H1 (cell line): ENCODE results near the gene ARHGEF38. TPM values are rescaled to one million over a fixed set of nuclear protein-coding genes. Genes with fewer than 3 reads are reported as not detected.

ENCODE experiments used
- CTCF ChIA-PET: fragments of 300-600 bp; sonication (Branson Sonifier 250); formaldehyde crosslinking; loops from one replicate; lab custom pipeline; 2021; ENCODE audit not compliant: partially characterized antibody; lab: Charles Lee
- POLR2A ChIA-PET: fragments of 300-600 bp; sonication (Branson Sonifier 250); formaldehyde crosslinking; loops from one replicate; lab custom pipeline; 2021; ENCODE audit warnings: inconsistent platforms; ENCODE audit not compliant: partially characterized antibody; lab: Charles Lee
- DNase-seq, 2 experiments: peaks; one replicate each; pipeline versions ENCODE4 v3.0.0 to v3.0.0-alpha.2; 2010 to 2022; ENCODE audit warnings: low spot score in 2 of 2, low read depth in 1 of 2, mixed read lengths in 1 of 2
- FAIRE-seq: peaks from 2 replicates; lab custom pipeline; 2011; peaks lifted over from hg19 to GRCh38; lab: Jason Lieb, UNC
- H2AFZ ChIP-seq: 2 replicates; pipeline ENCODE4 v1.8.1; 2012; ENCODE audit warnings: low read length, inconsistent platforms
- H2AK5ac ChIP-seq: 2 replicates; pipeline ENCODE4 v1.6.1; 2013; ENCODE audit warnings: low read depth, low read length
- H2BK120ac ChIP-seq: replicated peaks from 2 replicates; pipeline ENCODE3; 2013; ENCODE audit warnings: low read depth, low read length, inconsistent platforms
- H2BK12ac ChIP-seq: 2 replicates; pipeline ENCODE4 v1.6.1; 2013; ENCODE audit warnings: low read depth, low read length
- H2BK15ac ChIP-seq: 2 replicates; pipeline ENCODE4 v1.6.1; 2013; ENCODE audit warnings: low read length
- H2BK20ac ChIP-seq: 2 replicates; pipeline ENCODE4 v1.6.1; 2013; ENCODE audit warnings: low read length
- H2BK5ac ChIP-seq: 2 replicates; pipeline ENCODE4 v1.6.1; 2013; ENCODE audit warnings: low read depth, low read length
- H3K14ac ChIP-seq: 2 replicates; pipeline ENCODE4 v1.6.1; 2013; ENCODE audit warnings: inconsistent platforms; ENCODE audit not compliant: insufficient read length
- H3K18ac ChIP-seq: 2 replicates; pipeline ENCODE4 v1.6.1; 2013; ENCODE audit warnings: low read length; ENCODE audit errors: extremely low read depth
- H3K23ac ChIP-seq: 2 replicates; pipeline ENCODE4 v1.6.1; 2013; ENCODE audit warnings: inconsistent platforms; ENCODE audit not compliant: insufficient read length
- H3K23me2 ChIP-seq: 2 replicates; pipeline ENCODE4 v1.6.1; 2013; ENCODE audit warnings: low read depth, low read length
- H3K27ac ChIP-seq: 2 replicates; pipeline ENCODE4 v1.6.1; 2011; ENCODE audit warnings: low read depth, low read length, inconsistent platforms
- H3K27me3 ChIP-seq, 4 experiments: replicated peaks in 1 of 4; 1 replicate in 1 of 4; 2 replicates in 3 of 4; pipeline versions ENCODE4 v1.6.1 to v1.8.1; 2011 to 2013; ENCODE audit warnings: low read length in 3 of 4, mild to moderate bottlenecking in 3 of 4, inconsistent platforms in 2 of 4, mixed read lengths in 2 of 4, moderate library complexity in 1 of 4; ENCODE audit not compliant: control insufficient read depth in 3 of 4, insufficient read depth in 3 of 4; ENCODE audit errors: extremely low read depth in 1 of 4
- H3K36me3 ChIP-seq, 4 experiments: 2 replicates each; pipeline versions ENCODE4 v1.6.1 to v1.8.1; 2011 to 2013; ENCODE audit warnings: mild to moderate bottlenecking in 4 of 4, low read length in 3 of 4, moderate library complexity in 2 of 4, control low read depth in 1 of 4, inconsistent platforms in 1 of 4; ENCODE audit not compliant: insufficient read depth in 4 of 4, control insufficient read depth in 2 of 4
- H3K4ac ChIP-seq: replicated peaks from 2 replicates; pipeline ENCODE3; 2013; ENCODE audit warnings: low read length, low read depth, mixed read lengths, inconsistent platforms; ENCODE audit not compliant: insufficient read length
- H3K4me1 ChIP-seq, 4 experiments: replicated peaks in 1 of 4; 1 replicate in 1 of 4; 2 replicates in 3 of 4; pipeline versions ENCODE4 v1.6.1 to v1.8.1; 2011 to 2013; ENCODE audit warnings: low read length in 3 of 4, inconsistent platforms in 2 of 4, mixed read lengths in 1 of 4; ENCODE audit not compliant: insufficient read depth in 4 of 4, control insufficient read depth in 3 of 4
- H3K4me2 ChIP-seq, 2 experiments: 2 replicates each; pipeline versions ENCODE4 v1.6.1 to v1.8.1; 2011 to 2013; ENCODE audit warnings: low read depth in 2 of 2, low read length in 2 of 2, control low read depth in 1 of 2, inconsistent platforms in 1 of 2, mild to moderate bottlenecking in 1 of 2; ENCODE audit not compliant: insufficient read depth in 1 of 2
- H3K4me3 ChIP-seq, 4 experiments: fragments of 200-600, 300-600 bp in 1 of 4; sonication (generic), shearing (Covaris generic), sonication (Bioruptor Twin) in 1 of 4; 2 replicates each; pipeline versions ENCODE4 v1.5.1 to v1.8.1; 2011 to 2016; ENCODE audit warnings: low read length in 4 of 4, low read depth in 3 of 4, control low read depth in 2 of 4, inconsistent platforms in 2 of 4, mild to moderate bottlenecking in 2 of 4, mixed read lengths in 1 of 4, moderate library complexity in 1 of 4; ENCODE audit not compliant: insufficient read depth in 2 of 4; ENCODE audit errors: extremely low read depth in 1 of 4
- H3K56ac ChIP-seq: replicated peaks from 2 replicates; pipeline ENCODE3; 2013; ENCODE audit warnings: low read depth, mild to moderate bottlenecking, mixed read lengths, low read length, inconsistent platforms; ENCODE audit not compliant: insufficient read length
- H3K79me1 ChIP-seq: 2 replicates; pipeline ENCODE4 v1.6.1; 2013; ENCODE audit warnings: low read depth, low read length, control low read depth
- H3K79me2 ChIP-seq, 2 experiments: 2 replicates each; pipeline versions ENCODE4 v1.6.1 to v1.8.1; 2012 to 2013; ENCODE audit warnings: low read length in 2 of 2, mild to moderate bottlenecking in 2 of 2, inconsistent platforms in 1 of 2; ENCODE audit not compliant: insufficient read depth in 2 of 2, control insufficient read depth in 1 of 2
- H3K9ac ChIP-seq, 4 experiments: replicated peaks in 1 of 4; 1 replicate in 1 of 4; 2 replicates in 3 of 4; pipeline versions ENCODE4 v1.6.1 to v1.8.1; 2011 to 2013; ENCODE audit warnings: low read depth in 3 of 4, low read length in 3 of 4, control low read depth in 2 of 4, mild to moderate bottlenecking in 2 of 4, moderate library complexity in 2 of 4, inconsistent platforms in 1 of 4; ENCODE audit errors: extremely low read depth in 1 of 4
- H3K9me3 ChIP-seq, 2 experiments: 2 replicates each; pipeline versions ENCODE4 v1.6.1 to v1.8.1; 2012 to 2013; ENCODE audit warnings: mild to moderate bottlenecking in 2 of 2, moderate library complexity in 2 of 2, control low read depth in 1 of 2, inconsistent platforms in 1 of 2, low read depth in 1 of 2, low read length in 1 of 2, mixed read lengths in 1 of 2; ENCODE audit not compliant: insufficient read depth in 2 of 2
- H4K20me1 ChIP-seq, 2 experiments: replicated peaks in 1 of 2; 2 replicates each; pipeline versions ENCODE3 to v1.8.1; 2011 to 2013; ENCODE audit warnings: inconsistent platforms in 2 of 2, low read length in 2 of 2, mild to moderate bottlenecking in 1 of 2; ENCODE audit not compliant: insufficient read depth in 2 of 2, control insufficient read depth in 1 of 2
- H4K5ac ChIP-seq: 2 replicates; pipeline ENCODE4 v1.6.1; 2013; ENCODE audit warnings: low read length, low read depth, mixed read lengths, inconsistent platforms; ENCODE audit not compliant: insufficient read length
- H4K8ac ChIP-seq: 2 replicates; pipeline ENCODE4 v1.8.0; 2013; ENCODE audit warnings: mild to moderate bottlenecking, moderate library complexity, low read length, inconsistent platforms; ENCODE audit not compliant: insufficient read depth; ENCODE audit errors: extremely low read depth
- H4K91ac ChIP-seq: replicated peaks from 2 replicates; pipeline ENCODE3; 2013; ENCODE audit warnings: low read length, mixed read lengths, inconsistent platforms; ENCODE audit not compliant: insufficient read length
- POLR2A ChIP-seq, 2 experiments: IDR thresholded peaks; 1 replicate in 1 of 2; 2 replicates in 1 of 2; pipeline ENCODE4 v1.6.1; 2011; ENCODE audit warnings: low read depth in 2 of 2, low read length in 2 of 2, mild to moderate bottlenecking in 2 of 2; ENCODE audit errors: control extremely low read depth in 1 of 2
- WGBS, 2 experiments: shearing (Covaris generic) in 1 of 2; methylation state at CpG; one replicate each; pipeline versions ENCODE4 v1.1.6 to v1.1.7; 2013 to 2015; ENCODE audit warnings: low lambda C conversion rate in 2 of 2, mixed read lengths in 2 of 2, inconsistent platforms in 1 of 2, low coverage in 1 of 2, missing lambda C conversion rate in 1 of 2; ENCODE audit not compliant: insufficient replicate concordance in 2 of 2, insufficient coverage in 1 of 2, insufficient read length in 1 of 2; ENCODE audit errors: extremely low coverage in 1 of 2, missing lambda C conversion rate in 1 of 2; 5-methylcytosine and 5-hydroxymethylcytosine counted together
- polyA plus RNA-seq, 7 experiments: library from polyadenylated mRNA; depleted of rRNA in 3 of 7; stranded (reverse) in 5 of 7; unstranded in 2 of 7; fragments of >200 nt in 5 of 7; fragments of 200-250 nt in 2 of 7; gene quantifications; 1 replicate in 5 of 7; 2 replicates in 1 of 7; 4 replicates in 1 of 7; pipeline versions ENCODE4 v1.2.1 to v1.2.3, GENCODE V29; 2011 to 2013; ENCODE audit warnings: missing spikeins in 2 of 7, mixed read lengths in 2 of 7
- total RNA-seq: library from RNA; stranded (reverse); fragmentation: NEBNext Ultra II Directional; extraction: Animal tissue kit (Norgen Biotek cat#: 25700); gene quantifications from 2 replicates; pipeline ENCODE4 v1.2.1, GENCODE V29; 2021

Gene ARHGEF38
- total and polyA plus RNA-seq, 2 of the 8 experiments (the other 6 are each of a cell fraction or from before 2014, with no cell fraction given): not detected

DNA sequence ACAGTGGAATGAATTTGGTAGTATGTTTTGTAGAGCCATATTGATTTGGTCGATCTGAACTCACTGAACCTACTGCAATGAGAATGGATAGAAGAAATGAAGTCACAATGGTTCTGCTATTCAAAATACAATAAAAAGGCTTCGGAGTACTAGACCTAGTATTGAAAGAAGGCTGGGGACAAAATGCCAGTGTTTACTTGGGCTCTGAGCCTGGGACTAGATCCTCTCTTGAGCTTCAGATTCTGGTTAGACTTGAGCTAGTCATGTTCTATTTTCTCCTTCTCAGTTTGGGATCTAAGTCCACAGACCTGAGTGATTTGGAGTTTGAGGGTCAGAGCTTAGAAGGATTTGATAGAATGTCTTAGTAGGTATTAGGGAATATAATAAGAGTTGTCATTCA, 146.2 kb downstream of the ARHGEF38 start:
- no peak overlapping the region for H3K4me3 ChIP-seq
- no peaks in the 10 kb centered on the region for H3K9me3 ChIP-seq
- H2AFZ ChIP-seq: no peak overlapping the region
- H3K56ac ChIP-seq: no peak overlapping the region
- no peak overlapping the region for H3K9ac ChIP-seq
- no peak overlapping the region for H4K5ac ChIP-seq
- no peaks in the 10 kb centered on the region for H3K27me3 ChIP-seq
- H3K14ac ChIP-seq: no peak overlapping the region
- H4K20me1 ChIP-seq: no peaks in the 10 kb centered on the region
- ChIA-PET CTCF (interaction anchor here (0.7 kb wide), 1 partner anchor 10 kb away, joined by 4 read pairs; no protein-coding TSS in a partner anchor), POLR2A (interaction anchor here (2.0 kb wide), 1 partner anchor 10 kb away, joined by 5 read pairs; the partner anchor contains the start of genes GSTCD and INTS12)
- H3K4me2 ChIP-seq: no peak overlapping the region
- no peak overlapping the region for H2BK120ac ChIP-seq
- no peak for DNase-seq
- H4K8ac ChIP-seq: no peak overlapping the region
- WGBS, 2 experiments: 90% methylated on average over 2 of the region's 2 CpGs; no CpG with 5 or more reads in 1 of the 2 experiments
- no peak for FAIRE-seq
- no peak overlapping the region for H3K27ac ChIP-seq
- no peaks in the 10 kb centered on the region for H3K4me1 ChIP-seq
- TF ChIP-seq POLR2A (IDR thresholded peaks at IDR 0.05; ENCODE audit: control extremely low read depth in 1 of 2, low read depth in 2 of 2, low read length in 2 of 2): no peak
- no peak overlapping the region for H2AK5ac ChIP-seq
- H3K79me1 ChIP-seq: no peaks in the 10 kb centered on the region
- H3K23ac ChIP-seq: no peak overlapping the region
- no peak overlapping the region for H2BK20ac ChIP-seq
- H4K91ac ChIP-seq: no peak overlapping the region
- H3K79me2 ChIP-seq: no peaks in the 10 kb centered on the region
- no peak overlapping the region for H2BK5ac ChIP-seq
- H2BK15ac ChIP-seq: no peak overlapping the region
- H3K36me3 ChIP-seq: no peaks in the 10 kb centered on the region; a peak in 1 of 8 replicates
- no peak overlapping the region for H2BK12ac ChIP-seq
- H3K4ac ChIP-seq: no peak overlapping the region
- H3K18ac ChIP-seq: no peak overlapping the region
- no peaks in the 10 kb centered on the region; the same call in 1 of the 2 replicates for H3K23me2 ChIP-seq
